Urothelium cell line (cell line): ENCODE measurements around the gene SLC44A1.
"Not testable (repeated sequence)": the region's sequence is repeated elsewhere in the genome, so short reads cannot be mapped to it uniquely, and the experiment has no call there.

ENCODE experiments used
- DNase-seq: peaks from one replicate; pipeline ENCODE4 v3.0.0; 2011; ENCODE audit warnings: low spot score, mixed read lengths
- FAIRE-seq: peaks from 2 replicates; lab custom pipeline; 2011; peaks lifted over from hg19 to GRCh38; lab: Jason Lieb, UNC

The SLC44A1 gene

DNA sequence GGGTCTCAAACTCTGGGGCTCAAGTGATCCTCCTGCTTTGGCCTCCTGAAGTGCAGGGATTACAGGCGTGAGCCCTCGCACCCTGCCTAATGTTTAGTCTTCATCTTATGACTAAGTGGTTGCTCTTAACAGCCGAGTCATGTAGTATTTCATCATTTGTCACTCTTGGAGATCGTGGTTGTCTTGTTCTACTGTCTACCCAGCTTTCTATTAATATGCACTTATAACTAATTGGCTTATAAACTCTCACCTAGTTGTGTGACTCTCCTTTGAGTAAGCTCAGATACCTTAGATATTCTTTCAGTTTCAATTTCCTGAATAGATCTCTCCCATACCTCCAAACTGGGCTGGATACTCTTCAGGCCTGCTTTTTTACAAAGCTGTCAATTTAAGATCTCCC, 19.9 kb downstream of the SLC44A1 start:
- DNase-seq (no peak), FAIRE-seq (no peak)

DNA sequence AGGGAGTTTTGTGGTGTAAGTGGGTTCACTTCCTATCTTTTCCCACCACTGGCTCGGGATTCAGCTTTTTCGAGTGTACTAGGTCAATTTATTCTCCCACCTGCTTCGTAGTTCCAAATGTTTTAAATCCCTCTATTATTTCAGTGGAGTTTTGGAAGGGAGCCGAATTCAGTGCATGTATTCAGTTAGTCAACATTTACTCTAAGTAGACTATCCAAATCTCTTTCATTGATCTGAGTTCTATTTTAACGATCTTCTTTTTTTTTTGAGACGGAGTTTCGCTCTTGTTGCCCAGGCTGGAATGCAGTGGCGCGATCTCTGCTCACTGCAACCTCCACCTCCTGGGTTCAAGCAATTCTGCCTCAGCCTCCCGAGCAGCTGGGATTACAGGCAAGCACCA, 23.8 kb downstream of the SLC44A1 start:
- not testable (repeated sequence) for DNase-seq, FAIRE-seq

DNA sequence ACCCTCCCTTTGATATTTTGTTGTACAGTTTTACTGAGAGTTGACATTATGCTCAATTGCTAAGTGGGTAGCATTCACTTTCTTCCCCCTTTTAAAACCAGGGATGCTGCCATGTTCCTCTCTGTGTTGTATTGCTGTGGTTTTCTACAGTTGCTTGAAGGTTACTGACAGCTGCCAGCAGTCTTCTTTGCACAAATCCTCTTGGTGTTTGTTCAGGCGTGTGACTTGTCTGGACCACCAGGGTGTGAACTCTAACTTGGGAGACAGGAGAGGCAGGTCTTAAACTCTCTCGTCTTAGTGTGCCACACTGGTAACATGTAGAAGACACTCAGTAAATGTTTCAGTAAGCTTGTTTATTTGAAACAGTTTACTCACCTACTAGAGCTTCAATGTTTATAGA, 25.1 kb downstream of the SLC44A1 start:
- no peak for FAIRE-seq
- no peak for DNase-seq

DNA sequence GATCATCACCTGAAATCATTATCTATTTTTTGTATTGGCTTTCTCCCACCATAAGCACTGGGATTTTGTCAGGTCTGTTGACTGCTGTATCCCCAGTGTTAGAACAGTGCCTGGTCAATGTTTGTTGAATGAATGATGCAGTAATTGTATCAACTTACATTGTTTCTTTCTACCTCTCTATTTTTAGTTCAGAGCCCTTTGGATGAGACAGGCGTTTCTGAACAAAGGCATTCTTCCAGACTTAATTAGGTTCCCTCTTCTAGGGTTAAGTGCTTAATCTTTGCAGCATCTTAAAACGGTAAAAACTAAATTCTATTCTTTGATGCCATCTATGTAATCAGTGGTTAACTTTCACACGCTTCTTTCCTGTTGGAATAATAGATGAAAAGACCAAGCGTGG, 26.3 kb downstream of the SLC44A1 start:
- DNase-seq: no peak
- no peak for FAIRE-seq

DNA sequence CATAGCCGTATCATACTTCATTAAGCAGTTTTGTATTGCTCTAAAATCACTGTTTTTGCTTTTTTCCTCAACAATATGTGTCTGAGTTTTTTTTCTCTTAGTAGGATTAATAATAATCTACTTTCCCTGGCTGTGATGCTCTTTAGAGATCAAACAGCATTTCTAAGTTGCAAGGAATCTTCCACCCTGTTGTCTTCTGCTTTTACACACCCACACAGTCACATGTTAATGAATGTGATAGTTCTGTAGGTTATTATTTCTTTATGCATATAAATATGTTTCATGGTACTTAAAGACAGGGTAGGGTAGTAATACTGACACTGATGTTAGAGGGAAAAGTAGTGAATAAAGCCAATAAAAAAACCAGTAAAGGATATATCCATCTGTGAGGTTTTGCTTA, 29.3 kb downstream of the SLC44A1 start:
- DNase-seq (no peak), FAIRE-seq (no peak)

GRCh38 chr9:105275111-105275510, 30.7 kb downstream of the SLC44A1 start:
- DNase-seq (no peak), FAIRE-seq (no peak)

GRCh38 chr9:105275938-105276337, 31.5 kb downstream of the SLC44A1 start:
- FAIRE-seq: no peak
- DNase-seq: no peak

- DNase-seq: no peak
- FAIRE-seq: no peak
Observed at GRCh38 chr9:105278751-105279150, 34.3 kb downstream of the SLC44A1 start.

DNA sequence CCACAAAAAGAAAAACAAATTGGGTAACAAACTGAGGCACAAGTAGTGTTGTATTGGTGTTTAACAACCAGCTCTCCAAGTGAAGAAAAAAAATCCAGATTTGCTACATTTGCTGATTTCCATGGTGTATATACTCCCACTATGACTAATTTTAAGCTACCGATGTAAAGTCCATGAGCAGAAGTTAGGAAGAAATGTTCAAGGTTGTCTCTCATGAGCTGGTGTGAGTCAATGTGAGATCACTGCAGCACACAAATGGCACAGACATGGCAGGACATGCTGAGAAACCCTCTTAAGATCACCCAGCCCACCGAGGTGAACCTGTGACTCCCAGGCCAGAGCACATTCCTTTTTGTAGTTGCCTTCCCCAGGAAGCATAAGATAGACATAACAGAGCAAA, 36.2 kb downstream of the SLC44A1 start:
- DNase-seq (no peak), FAIRE-seq (peak; percentile 50)

GRCh38 chr9:105281272-105281671, 36.8 kb downstream of the SLC44A1 start:
- DNase-seq: no peak
- FAIRE-seq: no peak

DNA sequence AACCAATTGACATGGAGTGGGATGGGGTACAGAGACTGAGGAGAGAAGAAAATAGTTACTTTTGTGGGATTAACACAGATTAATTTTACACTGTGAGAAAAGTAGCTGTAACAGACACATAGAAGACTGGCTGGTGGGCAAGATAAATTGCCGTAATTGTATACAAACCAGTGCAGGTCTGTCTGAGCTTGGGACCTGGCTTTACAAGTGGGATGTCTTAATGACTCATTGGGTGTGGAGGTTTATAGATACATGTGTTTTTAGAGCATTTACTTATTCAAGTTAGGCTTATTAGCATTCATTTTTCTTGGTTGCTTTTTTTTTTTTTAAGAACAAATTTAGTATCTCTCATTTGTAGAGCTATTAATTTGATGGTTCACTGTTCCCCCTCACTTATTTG, 37.5 kb downstream of the SLC44A1 start:
- no peak for FAIRE-seq
- no peak for DNase-seq

DNA sequence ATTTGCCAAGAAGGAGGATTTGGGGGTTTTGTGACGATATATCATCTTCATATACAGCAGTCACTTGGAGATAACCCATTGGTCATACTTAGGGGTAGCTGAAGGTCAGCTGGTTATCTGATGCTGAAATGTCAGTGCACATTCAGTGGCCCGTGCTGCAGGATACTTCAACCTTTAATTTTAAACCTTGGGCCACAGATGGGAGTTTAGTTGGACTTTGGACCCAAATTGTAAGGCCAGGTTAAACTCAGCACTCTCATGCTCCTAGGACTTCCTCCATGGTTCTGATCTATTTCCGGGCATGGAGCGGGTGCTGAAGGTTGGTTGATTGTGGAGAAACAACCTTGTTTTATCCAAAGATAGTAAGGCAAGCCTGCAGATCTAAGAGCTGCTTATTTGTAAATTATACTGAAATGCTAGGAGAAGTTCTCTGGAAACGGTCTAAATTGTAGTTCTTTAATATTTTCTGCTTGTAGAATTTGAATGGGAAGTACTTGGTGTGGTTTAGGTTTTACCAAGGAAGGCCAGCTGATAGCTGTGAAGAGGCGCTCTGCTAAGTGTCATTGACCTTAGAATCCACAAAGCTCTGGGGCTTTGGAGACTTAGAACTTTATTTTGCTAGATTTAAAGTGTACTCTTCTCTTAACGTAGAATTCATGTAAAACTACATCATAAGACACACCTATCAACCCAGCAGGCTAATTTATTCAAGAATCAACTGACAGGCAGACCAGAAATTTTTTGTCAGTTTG, 38.6 kb downstream of the SLC44A1 start:
- DNase-seq (no peak), FAIRE-seq (no peak)

GRCh38 chr9:105283795-105284194, 39.3 kb downstream of the SLC44A1 start:
- FAIRE-seq (no peak), DNase-seq (no peak)

GRCh38 chr9:105284463-105284862, 40.0 kb downstream of the SLC44A1 start:
- no peak for FAIRE-seq

GRCh38 chr9:105286098-105286497, 41.6 kb downstream of the SLC44A1 start:
- DNase-seq (no peak), FAIRE-seq (no peak)

More at GRCh38 chr9:105284463-105284862, 40.0 kb downstream of the SLC44A1 start:
- no peak for DNase-seq

DNA sequence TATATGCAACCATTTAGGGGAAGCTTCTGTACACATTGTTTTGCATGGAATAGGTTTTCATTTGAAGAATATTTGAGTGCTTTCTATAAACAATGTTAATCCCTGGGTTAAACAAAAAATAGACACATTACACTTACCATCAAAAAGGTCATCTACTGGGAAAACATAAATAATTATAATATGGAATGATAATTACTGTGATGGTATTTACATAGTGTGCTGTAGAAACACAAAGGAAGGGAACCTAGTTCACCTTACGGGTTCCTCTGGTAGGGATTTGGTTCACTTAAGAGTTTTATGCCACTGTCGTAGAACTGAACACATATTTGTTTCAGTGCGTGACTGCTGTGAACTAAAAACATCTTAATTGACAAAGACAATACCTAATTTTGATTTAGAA, 44.9 kb downstream of the SLC44A1 start:
- DNase-seq (no peak), FAIRE-seq (no peak)

GRCh38 chr9:105290418-105290817, 46.0 kb downstream of the SLC44A1 start:
- DNase-seq (no peak), FAIRE-seq (no peak)

GRCh38 chr9:105290954-105291353, 46.5 kb downstream of the SLC44A1 start:
- no peak for DNase-seq
- FAIRE-seq: no peak

DNA sequence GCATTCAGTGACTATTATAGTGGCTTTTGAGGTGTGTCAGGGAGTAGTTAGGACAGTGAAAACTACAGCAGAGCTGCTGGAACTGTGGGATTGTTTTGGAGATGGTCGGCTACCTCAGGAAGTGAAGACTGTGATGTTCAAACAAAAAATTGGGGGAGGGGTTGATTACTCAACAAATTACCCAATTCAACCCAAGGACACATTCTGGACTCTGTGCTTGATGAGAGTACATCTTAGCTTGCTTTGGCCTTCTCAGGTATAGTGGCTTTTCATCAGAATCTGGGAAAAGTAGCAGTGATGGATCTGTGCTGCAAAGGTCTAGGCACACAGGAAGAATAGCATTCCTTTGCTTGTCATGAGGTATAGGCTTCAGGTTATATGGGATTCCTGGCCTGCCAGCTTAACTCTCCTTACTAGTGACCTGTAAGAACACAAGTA, 47.0 kb downstream of the SLC44A1 start:
- DNase-seq (no peak), FAIRE-seq (no peak)

DNA sequence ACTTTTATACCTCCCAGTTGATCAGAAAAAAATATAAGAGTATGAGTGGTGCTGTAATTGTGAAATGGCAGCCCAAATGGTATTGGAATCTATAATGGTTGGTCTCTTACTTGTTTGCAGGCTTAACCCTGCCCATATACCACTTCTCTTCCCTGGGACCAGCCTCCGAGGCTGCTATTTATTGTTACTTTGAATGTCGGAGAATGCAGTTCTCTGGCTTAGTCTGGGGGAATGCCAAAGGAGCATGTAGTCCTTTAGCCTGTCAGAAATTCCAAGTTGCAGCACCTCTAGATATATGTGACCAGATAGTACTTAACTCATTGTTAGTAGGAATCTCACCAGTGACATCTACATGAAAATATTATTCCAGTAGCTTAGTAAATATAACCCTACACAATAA, 47.5 kb downstream of the SLC44A1 start:
- FAIRE-seq: no peak
- no peak for DNase-seq

GRCh38 chr9:105293408-105293807, 49.0 kb downstream of the SLC44A1 start:
- no peak for FAIRE-seq
- DNase-seq: no peak

GRCh38 chr9:105295201-105295550, 50.7 kb downstream of the SLC44A1 start:
- DNase-seq (no peak), FAIRE-seq (no peak)

- FAIRE-seq (no peak), DNase-seq (no peak)
Observed at GRCh38 chr9:105295986-105296385, 51.5 kb downstream of the SLC44A1 start.
